Liver (tissue), 9 donors: Measurements from ENCODE around the gene PIGV. TPM values are rescaled to one million over a fixed set of nuclear protein-coding genes. Genes with fewer than 3 reads are reported as not detected.

ENCODE experiments used
- DNase-seq: peaks from one replicate; pipeline ENCODE4 v3.0.0-alpha.2; 2017; ENCODE audit warnings: low spot score
- H3K27ac ChIP-seq, 2 donors: one replicate each; pipeline ENCODE4 v1.7.0; 2013; ENCODE audit warnings: inconsistent platforms in 2 of 2, low read length in 2 of 2, control low read depth in 1 of 2, low read depth in 1 of 2, mild to moderate bottlenecking in 1 of 2
- H3K27me3 ChIP-seq, 4 donors: one replicate each; pipeline versions ENCODE4 v1.6.1 to v1.7.0; 2013; ENCODE audit warnings: low read length in 3 of 4, inconsistent platforms in 1 of 4, mild to moderate bottlenecking in 1 of 4, moderate library complexity in 1 of 4; ENCODE audit not compliant: control insufficient read depth in 4 of 4, insufficient read depth in 4 of 4
- H3K36me3 ChIP-seq, 4 donors: one replicate each; pipeline versions ENCODE4 v1.6.1 to v1.7.0; 2013; ENCODE audit warnings: low read length in 3 of 4, mild to moderate bottlenecking in 3 of 4, low read depth in 1 of 4, moderate library complexity in 1 of 4; ENCODE audit not compliant: control insufficient read depth in 4 of 4, insufficient read depth in 3 of 4
- H3K4me1 ChIP-seq, 4 donors: one replicate each; pipeline versions ENCODE4 v1.6.1 to v1.7.0; 2013; ENCODE audit warnings: low read length in 3 of 4, mild to moderate bottlenecking in 3 of 4, moderate library complexity in 1 of 4; ENCODE audit not compliant: control insufficient read depth in 4 of 4, insufficient read depth in 4 of 4
- H3K4me3 ChIP-seq, 3 donors: one replicate each; pipeline versions ENCODE4 v1.6.1 to v1.7.0; 2013; ENCODE audit warnings: low read length in 3 of 3, control low read depth in 1 of 3, low read depth in 1 of 3, mild to moderate bottlenecking in 1 of 3
- H3K9ac ChIP-seq, 2 donors: one replicate each; pipeline ENCODE4 v1.7.0; 2013; ENCODE audit warnings: low read length in 2 of 2, mild to moderate bottlenecking in 2 of 2, moderate library complexity in 2 of 2, control low read depth in 1 of 2, low read depth in 1 of 2
- H3K9me3 ChIP-seq, 4 donors: one replicate each; pipeline versions ENCODE4 v1.6.1 to v1.7.0; 2013; ENCODE audit warnings: low read length in 3 of 4; ENCODE audit not compliant: control insufficient read depth in 4 of 4
- CTCF ChIP-seq: fragments of 150-350 bp; IDR thresholded peaks from 2 replicates; pipeline ENCODE4 v1.5.1; 2017; ENCODE audit warnings: improper control_type of control experiment, low read depth, low read length; ENCODE audit not compliant: missing input control
- EGR1 ChIP-seq, 2 donors: IDR thresholded peaks; 2 replicates each; pipeline ENCODE4 v1.6.1; 2016 to 2018; ENCODE audit warnings: antibody characterized with exemption in 2 of 2, low read depth in 2 of 2
- FOXA1 ChIP-seq: IDR thresholded peaks from 2 replicates; pipeline ENCODE4 v1.6.1; 2016; ENCODE audit warnings: antibody characterized with exemption
- FOXA2 ChIP-seq: IDR thresholded peaks from 2 replicates; pipeline ENCODE4 v1.6.1; 2016; ENCODE audit warnings: antibody characterized with exemption
- GABPA ChIP-seq, 2 donors: IDR thresholded peaks in 1 of 2; conservative IDR thresholded peaks in 1 of 2; 2 replicates each; pipeline ENCODE4 v1.6.1; 2016; ENCODE audit warnings: antibody characterized with exemption in 2 of 2, mild to moderate bottlenecking in 1 of 2, moderate library complexity in 1 of 2
- HNF4G ChIP-seq: IDR thresholded peaks from 2 replicates; pipeline ENCODE4 v1.6.1; 2016; ENCODE audit warnings: antibody characterized with exemption
- JUND ChIP-seq, 2 donors: IDR thresholded peaks; 2 replicates each; pipeline ENCODE4 v1.6.1; 2016; ENCODE audit warnings: antibody characterized with exemption in 2 of 2
- NR2F2 ChIP-seq: IDR thresholded peaks from 2 replicates; pipeline ENCODE4 v1.6.1; 2016; ENCODE audit warnings: antibody characterized with exemption
- RAD21 ChIP-seq, 2 donors: IDR thresholded peaks; 2 replicates each; pipeline ENCODE4 v1.6.1; 2016; ENCODE audit warnings: antibody characterized with exemption in 2 of 2, mild to moderate bottlenecking in 2 of 2
- REST ChIP-seq: IDR thresholded peaks from 2 replicates; pipeline ENCODE4 v1.6.1; 2016; ENCODE audit warnings: antibody characterized with exemption, mild to moderate bottlenecking
- RXRA ChIP-seq, 2 donors: IDR thresholded peaks; 2 replicates each; pipeline ENCODE4 v1.6.1; 2017 to 2018; ENCODE audit warnings: antibody characterized with exemption in 2 of 2, mild to moderate bottlenecking in 1 of 2
- SP1 ChIP-seq: IDR thresholded peaks from 2 replicates; pipeline ENCODE4 v1.6.1; 2018; ENCODE audit warnings: antibody characterized with exemption, mild to moderate bottlenecking
- TAF1 ChIP-seq: conservative IDR thresholded peaks from 2 replicates; pipeline ENCODE4 v1.6.1; 2016; ENCODE audit warnings: antibody characterized with exemption, mild to moderate bottlenecking
- YY1 ChIP-seq: IDR thresholded peaks from 2 replicates; pipeline ENCODE4 v1.6.1; 2016; ENCODE audit warnings: antibody characterized with exemption, mild to moderate bottlenecking
- ZBTB33 ChIP-seq: IDR thresholded peaks from 2 replicates; pipeline ENCODE4 v1.6.1; 2016; ENCODE audit warnings: antibody characterized with exemption
- WGBS: extraction: QIAGEN DNeasy Blood & Tissue Kit; methylation state at CpG from one replicate; pipeline ENCODE4 v1.1.7; 2013; 5-methylcytosine and 5-hydroxymethylcytosine counted together
- polyA plus RNA-seq, 2 donors: library from polyadenylated mRNA; stranded (reverse) in 1 of 2; unstranded in 1 of 2; fragments of 200-250 nt in 1 of 2; fragments of >200 nt in 1 of 2; fragmentation: Nextera tagmentation in 1 of 2; extraction: Ambion mirVana in 1 of 2; gene quantifications; one replicate each; pipeline versions ENCODE4 v1.2.1 to v1.2.3, GENCODE V29; 2013 to 2015
- total RNA-seq, 2 donors: library from RNA; depleted of rRNA; stranded (reverse); fragments of >200 nt; gene quantifications; one replicate each; pipeline ENCODE4 v1.2.3, GENCODE V29; 2014
- TF ChIP-seq, protein P1 (sequence below): IDR thresholded peaks from 2 replicates; pipeline ENCODE4 v1.6.1; 2016; ENCODE audit warnings: antibody characterized with exemption
- TF ChIP-seq, protein P2 (sequence below): IDR thresholded peaks from 2 replicates; pipeline ENCODE4 v1.6.1; 2016; ENCODE audit warnings: antibody characterized with exemption
- donor health status: healthy.
- donor health status: healthy.
- donor health status: healthy.
- donor health status: healthy.
- donor health status: healthy.

PIGV gene
- total RNA-seq (10 to 100 TPM; 15.3 to 24.3 TPM), polyA plus RNA-seq (10 to 100 TPM; 13.9 to 14.2 TPM)

- peak within 1 kb of the TSS; percentile 74 to 94 (median 75) for H3K4me3 ChIP-seq
- peaks cover 0 to 1% (median 0%) of the 10 kb centered on the region in 4 donors for H3K36me3 ChIP-seq
- H3K9ac ChIP-seq, result peak within 1 kb of the TSS; percentile 98 to 99
- peak; percentile 91 for DNase-seq
- TF ChIP-seq FOXA1, result no peak
- peak; percentile 19 to 38 for TF ChIP-seq RAD21 (IDR thresholded peaks at IDR 0.05)
- TF ChIP-seq FOXA2, result no peak
- no peak for TF ChIP-seq ZBTB33
- TF ChIP-seq JUND (IDR thresholded peaks at IDR 0.05), result no peak
- TF ChIP-seq YY1, result peak; percentile 98
- TF ChIP-seq GABPA (IDR thresholded peaks at IDR 0.05 in 1 of 2, conservative IDR thresholded peaks at IDR 0.05 in 1 of 2), result peak; percentile 59 to 87
- no peak for TF ChIP-seq REST
- no peak for TF ChIP-seq EGR1 (IDR thresholded peaks at IDR 0.05; ENCODE audit: low read depth in 2 of 2)
- TF ChIP-seq SP1, result no peak
- TF ChIP-seq NR2F2, result no peak
- TF ChIP-seq, protein P1, sequence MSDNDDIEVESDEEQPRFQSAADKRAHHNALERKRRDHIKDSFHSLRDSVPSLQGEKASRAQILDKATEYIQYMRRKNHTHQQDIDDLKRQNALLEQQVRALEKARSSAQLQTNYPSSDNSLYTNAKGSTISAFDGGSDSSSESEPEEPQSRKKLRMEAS, result no peak
- TF ChIP-seq HNF4G, result no peak
- TF ChIP-seq CTCF, result peak; percentile 9
- TF ChIP-seq, protein P2, sequence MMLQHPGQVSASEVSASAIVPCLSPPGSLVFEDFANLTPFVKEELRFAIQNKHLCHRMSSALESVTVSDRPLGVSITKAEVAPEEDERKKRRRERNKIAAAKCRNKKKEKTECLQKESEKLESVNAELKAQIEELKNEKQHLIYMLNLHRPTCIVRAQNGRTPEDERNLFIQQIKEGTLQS, result no peak
- no peak for TF ChIP-seq RXRA (IDR thresholded peaks at IDR 0.05)
- no peak for TF ChIP-seq TAF1
- WGBS, result under 1% methylated on average over 63 of the region's 63 CpGs
- no peaks in the 10 kb centered on the region for H3K9me3 ChIP-seq
- H3K4me1 ChIP-seq, result peaks cover 10 to 76% (median 43%) of the 10 kb centered on the region in 4 donors
- H3K27ac ChIP-seq, result peak within 1 kb of the TSS; percentile 99 to 100
- no peaks in the 10 kb centered on the region for H3K27me3 ChIP-seq
Measured at GRCh38 chr1:26787706-26788514, at the start of gene PIGV. Gene PIGV, plus strand, starts transcription at chr1:26787950. Its CDS starts 2,866 bp downstream, at chr1:26790816.
